Kidney (tissue), 14 donors: ENCODE data around the gene CYP20A1. TPM values are rescaled to one million over a fixed set of nuclear protein-coding genes. Genes with fewer than 3 reads are reported as not detected.

Source experiments
- DNase-seq, 5 donors: peaks; one replicate each; pipeline ENCODE4 v3.0.0-alpha.2; 2013 to 2020
- FAIRE-seq: peaks from 2 replicates; lab custom pipeline; 2012; peaks lifted over from hg19 to GRCh38; lab: Jason Lieb, UNC
- H3K27ac ChIP-seq, 2 donors: one replicate each; pipeline ENCODE4 v1.7.0; 2013; ENCODE audit warnings: low read depth in 2 of 2, low read length in 2 of 2, inconsistent platforms in 1 of 2
- H3K27me3 ChIP-seq: one replicate; pipeline ENCODE4 v1.7.1; 2013; ENCODE audit warnings: low read length, inconsistent platforms; ENCODE audit not compliant: control insufficient read depth, insufficient read depth
- H3K36me3 ChIP-seq, 3 donors: one replicate each; pipeline versions ENCODE4 v1.7.0 to v1.7.1; 2013; ENCODE audit warnings: low read length in 3 of 3, control low read depth in 1 of 3, inconsistent platforms in 1 of 3; ENCODE audit not compliant: insufficient read depth in 3 of 3, control insufficient read depth in 2 of 3
- H3K4me1 ChIP-seq, 3 donors: one replicate each; pipeline versions ENCODE4 v1.7.0 to v1.7.1; 2013; ENCODE audit warnings: low read length in 3 of 3, inconsistent platforms in 1 of 3, low read depth in 1 of 3; ENCODE audit not compliant: control insufficient read depth in 2 of 3, insufficient read depth in 2 of 3
- H3K4me3 ChIP-seq, 3 donors: one replicate each; pipeline versions ENCODE4 v1.7.0 to v1.8.1; 2013; ENCODE audit warnings: low read length in 3 of 3, control low read depth in 1 of 3, inconsistent platforms in 1 of 3
- H3K9ac ChIP-seq, 3 donors: one replicate each; pipeline versions ENCODE4 v1.7.0 to v1.7.1; 2013; ENCODE audit warnings: low read length in 3 of 3, control low read depth in 1 of 3, inconsistent platforms in 1 of 3
- H3K9me3 ChIP-seq, 3 donors: one replicate each; pipeline versions ENCODE4 v1.7.0 to v1.7.1; 2013; ENCODE audit warnings: low read length in 3 of 3, control low read depth in 1 of 3, inconsistent platforms in 1 of 3; ENCODE audit not compliant: control insufficient read depth in 2 of 3, insufficient read depth in 1 of 3
- CTCF ChIP-seq: IDR thresholded peaks from 3 replicates; pipeline ENCODE4 v1.5.1; 2012; ENCODE audit warnings: mild to moderate bottlenecking, moderate library complexity, borderline replicate concordance; ENCODE audit not compliant: insufficient read depth; ENCODE audit errors: extremely low read depth
- intact Hi-C: fragments of 100-400 bp; cut with DNase I; formaldehyde crosslinking; loops from one replicate; pipeline ENCODE4 v1.11.1; 2022
- polyA plus RNA-seq: library from polyadenylated mRNA; stranded (reverse); fragments of 350-450 nt; fragmentation: Illumina TruSeq; extraction: RNeasy Lipid Tissue Mini Kit (QIAGEN cat#74804); gene quantifications from one replicate; pipeline ENCODE4 v1.2.3, GENCODE V29; 2014; ENCODE audit warnings: low read depth, low replicate concordance; ENCODE audit not compliant: insufficient read depth
- total RNA-seq: library from RNA; stranded (reverse); fragmentation: NEBNext Ultra II Directional; extraction: Animal tissue kit (Norgen Biotek cat#: 25700); gene quantifications from one replicate; pipeline ENCODE4 v1.2.1, GENCODE V29; 2021
- donor health status: control.
- donor health status: control.
- donor health status: control.
- donor health status: control.
- donor health status: control.
- donor health status: DM: yes; HTN: yes; CAD: no.
- donor health status: Normal renal cell carcinoma (clear cell type).

Gene CYP20A1
- total and polyA plus RNA-seq, 2 donors from 2014 or later, result 11.6 to 41.2 TPM

GRCh38 chr2:203310688-203311436 is 72.0 kb downstream of the CYP20A1 start:
- Histone ChIP-seq H3K4me1 (no peaks in the 10 kb centered on the region), H3K9me3 (no peaks in the 10 kb centered on the region), H3K36me3 (no peaks in the 10 kb centered on the region), H3K27ac (no peak overlapping the region), H3K9ac (no peak overlapping the region), H3K4me3 (no peak overlapping the region), H3K27me3 (no peaks in the 10 kb centered on the region)
- intact Hi-C loops, result no loop called here
- no peak for TF ChIP-seq CTCF
- no peak for DNase-seq
- no peak for FAIRE-seq

GRCh38 chr2:203326356-203326755 is 87.5 kb downstream of the CYP20A1 start:
- TF ChIP-seq CTCF, result no peak
- Histone ChIP-seq H3K9me3 (no peaks in the 10 kb centered on the region), H3K36me3 (no peaks in the 10 kb centered on the region), H3K9ac (no peak overlapping the region), H3K27ac (no peak overlapping the region), H3K27me3 (no peaks in the 10 kb centered on the region), H3K4me1 (peaks cover 0 to 10% (median 0%) of the 10 kb centered on the region in 3 donors), H3K4me3 (no peak overlapping the region)
- intact Hi-C loops, result no loop called here
- DNase-seq, result no peak
- no peak for FAIRE-seq

- H3K4me1 ChIP-seq, result peaks cover 0 to 10% (median 0%) of the 10 kb centered on the region in 3 donors
- no peaks in the 10 kb centered on the region for H3K9me3 ChIP-seq
- DNase-seq (no peak), FAIRE-seq (no peak)
- peak overlapping the region; percentile 1 to 91 (median 85) for H3K9ac ChIP-seq
- H3K27me3 ChIP-seq, result no peaks in the 10 kb centered on the region
- no peak for TF ChIP-seq CTCF
- no peaks in the 10 kb centered on the region for H3K36me3 ChIP-seq
- H3K4me3 ChIP-seq, result peak overlapping the region; percentile 62 to 95 (median 88)
- intact Hi-C loops, result no loop called here
- peak overlapping the region; percentile 59 to 89 for H3K27ac ChIP-seq
These were observed 88.7 kb downstream of the CYP20A1 start for GRCh38 chr2:203327582-203327900.
